ENCODE results near the gene NFIA.

The NFIA gene

GRCh38 chr1:61280452-61280851, 198.1 kb downstream of the NFIA start:
- no peak for DNase-seq

- DNase-seq, result no peak
Measured at GRCh38 chr1:61282387-61282786, 200.0 kb downstream of the NFIA start.

GRCh38 chr1:61284248-61284854, 202.0 kb downstream of the NFIA start:
- no peak for DNase-seq

GRCh38 chr1:61284936-61285335, 202.6 kb downstream of the NFIA start:
- DNase-seq, result no peak

- no peak for DNase-seq
Measured at GRCh38 chr1:61285371-61285885, 203.1 kb downstream of the NFIA start.

- DNase-seq, result no peak
Measured at GRCh38 chr1:61287014-61287413, 204.7 kb downstream of the NFIA start.

- DNase-seq, result no peak
Measured at GRCh38 chr1:61287734-61288133, 205.4 kb downstream of the NFIA start.

GRCh38 chr1:61289232-61290098, 207.1 kb downstream of the NFIA start:
- no peak for DNase-seq

GRCh38 chr1:61290525-61290924, 208.2 kb downstream of the NFIA start:
- no peak for DNase-seq

- no peak for DNase-seq
Measured at GRCh38 chr1:61293197-61293596, 210.8 kb downstream of the NFIA start.

GRCh38 chr1:61293986-61294504, 211.7 kb downstream of the NFIA start:
- no peak for DNase-seq

GRCh38 chr1:61294930-61295329, 212.6 kb downstream of the NFIA start:
- DNase-seq, result no peak

GRCh38 chr1:61295818-61296537, 213.6 kb downstream of the NFIA start:
- DNase-seq, result no peak

- DNase-seq, result no peak
Measured at GRCh38 chr1:61297887-61298286, 215.5 kb downstream of the NFIA start.

- DNase-seq, result no peak
Measured at GRCh38 chr1:61299463-61299862, 217.1 kb downstream of the NFIA start.

GRCh38 chr1:61300899-61301298, 218.5 kb downstream of the NFIA start:
- DNase-seq, result no peak

GRCh38 chr1:61301824-61302657, 219.7 kb downstream of the NFIA start:
- DNase-seq, result no peak

GRCh38 chr1:61307422-61308142, 225.2 kb downstream of the NFIA start:
- no peak for DNase-seq

GRCh38 chr1:61310057-61310456, 227.7 kb downstream of the NFIA start:
- no peak for DNase-seq

- DNase-seq, result no peak
Measured at GRCh38 chr1:61310538-61310937, 228.2 kb downstream of the NFIA start.

- DNase-seq, result no peak
Measured at GRCh38 chr1:61313906-61314422, 231.6 kb downstream of the NFIA start.
